GM12873 (cell line): ENCODE results near the gene DOC2A.

Source experiments
- CTCF ChIP-seq: IDR thresholded peaks from 2 replicates; pipeline ENCODE4 v1.5.1; 2012; ENCODE audit warnings: low read depth, mild to moderate bottlenecking, moderate library complexity, low read length, control low read depth; ENCODE audit not compliant: insufficient read depth; ENCODE audit errors: missing control alignments

DOC2A gene

GRCh38 chr16:29958756-29959155 is 52.1 kb downstream of the DOC2A start:
- TF ChIP-seq CTCF: no peak
